GM21825 (cell line): ENCODE data around the gene PRL.

Source experiments
- ATAC-seq: cut with Tn5 transposase; IDR thresholded peaks from one replicate; pipeline ENCODE4 v1.9.1; 2021; ENCODE audit warnings: mild to moderate bottlenecking, moderate library complexity; ENCODE audit not compliant: unreplicated experiment

Gene PRL

GRCh38 chr6:22237526-22237925 is 59.3 kb downstream of the PRL start:
- no peak for ATAC-seq
